RWPE2 (cell line): ENCODE measurements around the gene SIGLEC9.
A peak's percentile ranks its signal among the peaks of the same experiment; 100 is the strongest.
"Not testable (repeated sequence)": the region's sequence is repeated elsewhere in the genome, so short reads cannot be mapped to it uniquely, and the experiment has no call there.

Experiments
- ATAC-seq: fragments of 200-7000 bp; cut with Tn5 transposase; 3 replicates; pipeline ENCODE4 v1.9.1; 2021; ENCODE audit warnings: low read depth
- DNase-seq: peaks from one replicate; pipeline ENCODE4 v3.0.0-alpha.2; 2020; ENCODE audit warnings: low spot score
- H3K27ac ChIP-seq: fragments of 450-650 bp; 2 replicates; pipeline ENCODE4 v1.5.1; 2017; ENCODE audit warnings: mild to moderate bottlenecking; ENCODE audit not compliant: poor library complexity, severe bottlenecking
- H3K27me3 ChIP-seq: fragments of 250-450 bp; sonication (Bioruptor Pico); 2 replicates; pipeline ENCODE4 v1.5.1; 2021; ENCODE audit warnings: mild to moderate bottlenecking, moderate library complexity; ENCODE audit not compliant: insufficient read depth, poor library complexity, severe bottlenecking
- H3K36me3 ChIP-seq: fragments of 250-450 bp; sonication (Bioruptor Pico); 2 replicates; pipeline ENCODE4 v1.5.1; 2020; ENCODE audit warnings: low read depth, mild to moderate bottlenecking, moderate library complexity
- H3K4me1 ChIP-seq: fragments of 250-450 bp; sonication (Bioruptor Pico); 2 replicates; pipeline ENCODE4 v1.5.1; 2021; ENCODE audit warnings: mild to moderate bottlenecking, moderate library complexity; ENCODE audit not compliant: insufficient read depth, poor library complexity, severe bottlenecking
- H3K4me3 ChIP-seq: fragments of 250-450 bp; sonication (Bioruptor Pico); 2 replicates; pipeline ENCODE4 v1.5.1; 2021; ENCODE audit warnings: mild to moderate bottlenecking, moderate library complexity; ENCODE audit not compliant: severe bottlenecking
- H3K9me3 ChIP-seq: fragments of 250-450 bp; sonication (Bioruptor Pico); 2 replicates; pipeline ENCODE4 v1.5.1; 2021; ENCODE audit warnings: mild to moderate bottlenecking, moderate library complexity; ENCODE audit not compliant: severe bottlenecking
- TF ChIP-seq, protein P1 (sequence below): fragments of 450-650 bp; IDR thresholded peaks from one replicate; pipeline ENCODE4 v1.5.1; 2017; ENCODE audit warnings: mild to moderate bottlenecking, moderate library complexity; ENCODE audit not compliant: poor library complexity, severe bottlenecking

The SIGLEC9 gene

GRCh38 chr19:51142119-51142518, 17.4 kb downstream of the SIGLEC9 start, which contains the start of gene SIGLEC7:
SIGLEC7 (plus strand) TSS chr19:51142301; CDS start chr19:51142370, 69 bp downstream.
- Histone ChIP-seq H3K27ac (no peak within 1 kb of the TSS), H3K36me3 (no peaks in the 10 kb centered on the region), H3K27me3 (peaks cover 28% of the 10 kb centered on the region), H3K4me1 (no peaks in the 10 kb centered on the region), H3K9me3 (no peaks in the 10 kb centered on the region), H3K4me3 (no peak within 1 kb of the TSS)
- ATAC-seq: no peak
- no peak for DNase-seq
- TF ChIP-seq, protein P1, sequence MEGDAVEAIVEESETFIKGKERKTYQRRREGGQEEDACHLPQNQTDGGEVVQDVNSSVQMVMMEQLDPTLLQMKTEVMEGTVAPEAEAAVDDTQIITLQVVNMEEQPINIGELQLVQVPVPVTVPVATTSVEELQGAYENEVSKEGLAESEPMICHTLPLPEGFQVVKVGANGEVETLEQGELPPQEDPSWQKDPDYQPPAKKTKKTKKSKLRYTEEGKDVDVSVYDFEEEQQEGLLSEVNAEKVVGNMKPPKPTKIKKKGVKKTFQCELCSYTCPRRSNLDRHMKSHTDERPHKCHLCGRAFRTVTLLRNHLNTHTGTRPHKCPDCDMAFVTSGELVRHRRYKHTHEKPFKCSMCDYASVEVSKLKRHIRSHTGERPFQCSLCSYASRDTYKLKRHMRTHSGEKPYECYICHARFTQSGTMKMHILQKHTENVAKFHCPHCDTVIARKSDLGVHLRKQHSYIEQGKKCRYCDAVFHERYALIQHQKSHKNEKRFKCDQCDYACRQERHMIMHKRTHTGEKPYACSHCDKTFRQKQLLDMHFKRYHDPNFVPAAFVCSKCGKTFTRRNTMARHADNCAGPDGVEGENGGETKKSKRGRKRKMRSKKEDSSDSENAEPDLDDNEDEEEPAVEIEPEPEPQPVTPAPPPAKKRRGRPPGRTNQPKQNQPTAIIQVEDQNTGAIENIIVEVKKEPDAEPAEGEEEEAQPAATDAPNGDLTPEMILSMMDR: no peak

DNA sequence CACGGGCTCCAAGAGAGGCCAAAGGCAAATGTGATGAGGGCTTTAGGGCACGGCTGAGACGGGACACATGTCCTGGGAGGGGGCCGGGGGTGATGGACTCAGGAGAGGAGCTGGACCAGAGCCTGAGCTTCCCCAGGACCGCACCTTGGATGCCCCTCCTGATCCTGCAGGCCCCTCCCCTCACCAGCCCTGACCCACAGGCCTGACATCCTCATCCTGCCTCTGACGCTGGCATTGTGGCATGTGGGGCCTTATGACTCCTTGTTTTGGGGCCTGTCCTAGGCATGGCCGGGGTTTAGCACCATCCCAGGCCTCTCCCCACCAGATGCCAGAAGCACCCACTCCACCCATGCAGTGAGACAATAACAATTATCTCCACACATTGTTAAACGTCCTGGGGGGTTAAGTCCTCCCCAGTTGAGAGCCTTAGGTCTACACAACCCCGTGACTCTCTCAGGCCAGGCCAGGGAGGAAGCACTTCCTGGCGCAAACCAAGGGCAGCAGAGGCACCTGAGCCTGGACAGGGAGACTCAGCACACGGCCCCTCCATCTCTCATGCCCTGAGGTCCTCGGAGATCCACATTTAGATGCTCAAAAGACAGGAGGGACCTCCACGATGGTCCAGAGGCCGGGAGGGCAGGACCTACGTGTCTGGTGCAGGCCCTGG, 18.2 kb downstream of the SIGLEC9 start:
- H3K36me3 ChIP-seq, H3K4me1 ChIP-seq, H3K9me3 ChIP-seq, H3K27ac ChIP-seq, ATAC-seq, DNase-seq, H3K4me3 ChIP-seq: not testable (repeated sequence)
- peaks cover 22% of the 10 kb centered on the region for H3K27me3 ChIP-seq

- ATAC-seq: no peak
- TF ChIP-seq, protein P1: no peak
- H3K27me3 ChIP-seq: peaks cover 22% of the 10 kb centered on the region
Measured at GRCh38 chr19:51143486-51143885, 18.8 kb downstream of the SIGLEC9 start.

DNA sequence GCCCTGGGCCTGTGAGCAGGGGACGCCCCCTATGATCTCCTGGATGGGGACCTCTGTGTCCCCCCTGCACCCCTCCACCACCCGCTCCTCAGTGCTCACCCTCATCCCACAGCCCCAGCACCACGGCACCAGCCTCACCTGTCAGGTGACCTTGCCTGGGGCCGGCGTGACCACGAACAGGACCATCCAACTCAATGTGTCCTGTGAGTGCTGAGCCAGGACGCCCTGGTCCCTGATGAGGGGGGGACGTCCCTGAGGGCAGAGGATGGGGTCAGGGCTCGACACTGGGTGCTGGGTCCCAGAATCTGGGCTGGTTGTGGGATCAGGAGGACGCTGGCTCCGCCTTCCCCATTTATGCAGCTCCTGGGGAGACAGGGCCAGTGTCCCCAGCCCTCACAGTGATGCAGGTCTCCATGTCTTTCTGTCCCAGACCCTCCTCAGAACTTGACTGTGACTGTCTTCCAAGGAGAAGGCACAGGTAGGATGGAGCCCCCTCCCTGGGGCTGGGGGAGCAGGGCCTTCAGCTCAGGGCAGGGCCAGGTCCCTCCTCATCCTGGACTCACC, 19.9 kb downstream of the SIGLEC9 start:
- DNase-seq (peak; percentile 60), ATAC-seq (no peak)
- Histone ChIP-seq H3K27ac (no peak overlapping the region), H3K36me3 (no peaks in the 10 kb centered on the region), H3K9me3 (no peaks in the 10 kb centered on the region), H3K4me3 (no peak overlapping the region), H3K4me1 (no peaks in the 10 kb centered on the region), H3K27me3 (peaks cover 27% of the 10 kb centered on the region)
- TF ChIP-seq, protein P1: no peak

More at GRCh38 chr19:51143486-51143885, 18.8 kb downstream of the SIGLEC9 start:
- no peak for DNase-seq
- H3K27ac ChIP-seq: no peak overlapping the region
- no peak overlapping the region for H3K4me3 ChIP-seq
- no peaks in the 10 kb centered on the region for H3K9me3 ChIP-seq
- H3K4me1 ChIP-seq: no peaks in the 10 kb centered on the region
- no peaks in the 10 kb centered on the region for H3K36me3 ChIP-seq

DNA sequence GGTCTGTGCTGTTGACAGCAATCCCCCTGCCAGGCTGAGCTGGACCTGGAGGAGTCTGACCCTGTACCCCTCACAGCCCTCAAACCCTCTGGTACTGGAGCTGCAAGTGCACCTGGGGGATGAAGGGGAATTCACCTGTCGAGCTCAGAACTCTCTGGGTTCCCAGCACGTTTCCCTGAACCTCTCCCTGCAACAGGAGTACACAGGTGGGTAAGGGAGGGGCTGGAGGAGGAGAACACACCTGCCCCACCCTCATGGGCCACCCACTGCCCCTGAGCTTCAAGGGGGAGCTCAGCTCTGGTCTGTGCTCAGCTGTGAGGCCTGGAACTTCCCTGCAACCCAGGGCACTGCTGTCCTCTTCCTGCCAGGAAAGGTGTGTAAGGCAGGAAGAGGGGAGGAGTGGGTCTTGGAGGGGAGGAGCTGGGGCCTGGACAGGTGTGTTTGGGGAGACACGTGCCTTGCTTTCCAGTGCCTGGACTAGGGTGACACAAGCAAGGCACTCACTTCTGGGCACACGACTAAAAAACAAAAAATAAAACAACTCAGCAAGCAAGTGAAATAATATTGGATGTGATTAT, 21.3 kb downstream of the SIGLEC9 start:
- Histone ChIP-seq H3K27ac (no peak overlapping the region), H3K36me3 (no peaks in the 10 kb centered on the region), H3K27me3 (peaks cover 13% of the 10 kb centered on the region), H3K9me3 (no peaks in the 10 kb centered on the region), H3K4me1 (no peaks in the 10 kb centered on the region), H3K4me3 (no peak overlapping the region)
- ATAC-seq: no peak
- DNase-seq: no peak
- TF ChIP-seq, protein P1: no peak
